ENCODE results near the gene TARS3.

The TARS3 gene

GRCh38 chr15:101614761-101615160 lies 109.5 kb downstream of the TARS3 start:
- in situ Hi-C loops (cut with HindIII; ENCODE audit: low pct_ligation_motif_present, low sequenced_read_pairs), result no loop called here

GRCh38 chr15:101614001-101614585 lies 110.2 kb downstream of the TARS3 start:
- TF ChIP-seq, protein P1, sequence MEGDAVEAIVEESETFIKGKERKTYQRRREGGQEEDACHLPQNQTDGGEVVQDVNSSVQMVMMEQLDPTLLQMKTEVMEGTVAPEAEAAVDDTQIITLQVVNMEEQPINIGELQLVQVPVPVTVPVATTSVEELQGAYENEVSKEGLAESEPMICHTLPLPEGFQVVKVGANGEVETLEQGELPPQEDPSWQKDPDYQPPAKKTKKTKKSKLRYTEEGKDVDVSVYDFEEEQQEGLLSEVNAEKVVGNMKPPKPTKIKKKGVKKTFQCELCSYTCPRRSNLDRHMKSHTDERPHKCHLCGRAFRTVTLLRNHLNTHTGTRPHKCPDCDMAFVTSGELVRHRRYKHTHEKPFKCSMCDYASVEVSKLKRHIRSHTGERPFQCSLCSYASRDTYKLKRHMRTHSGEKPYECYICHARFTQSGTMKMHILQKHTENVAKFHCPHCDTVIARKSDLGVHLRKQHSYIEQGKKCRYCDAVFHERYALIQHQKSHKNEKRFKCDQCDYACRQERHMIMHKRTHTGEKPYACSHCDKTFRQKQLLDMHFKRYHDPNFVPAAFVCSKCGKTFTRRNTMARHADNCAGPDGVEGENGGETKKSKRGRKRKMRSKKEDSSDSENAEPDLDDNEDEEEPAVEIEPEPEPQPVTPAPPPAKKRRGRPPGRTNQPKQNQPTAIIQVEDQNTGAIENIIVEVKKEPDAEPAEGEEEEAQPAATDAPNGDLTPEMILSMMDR (IDR thresholded peaks at IDR 0.05; ENCODE audit: low read depth, low read length, missing control alignments), result no peak
- Histone ChIP-seq H3K36me3 (replicated peaks) (no peaks in the 10 kb centered on the region), H3K27ac (no peak overlapping the region), H3K27me3 (replicated peaks) (no peaks in the 10 kb centered on the region), H3K4me3 (ENCODE audit: low read depth, low read length) (no peak overlapping the region)
- no peak for DNase-seq
- in situ Hi-C loops (cut with HindIII; ENCODE audit: low pct_ligation_motif_present, low sequenced_read_pairs), result no loop called here

More at GRCh38 chr15:101614761-101615160, 109.5 kb downstream of the TARS3 start:
- Histone ChIP-seq H3K27me3 (replicated peaks) (no peaks in the 10 kb centered on the region), H3K36me3 (replicated peaks) (no peaks in the 10 kb centered on the region), H3K27ac (no peak overlapping the region), H3K4me3 (ENCODE audit: low read depth, low read length) (no peak overlapping the region)
- no peak for DNase-seq
- TF ChIP-seq, protein P1 (IDR thresholded peaks at IDR 0.05; ENCODE audit: low read depth, low read length, missing control alignments), result no peak

- in situ Hi-C loops (cut with HindIII; ENCODE audit: low pct_ligation_motif_present, low sequenced_read_pairs), result no loop called here
- DNase-seq, result peak; percentile 22
- H3K36me3 ChIP-seq (replicated peaks), result no peaks in the 10 kb centered on the region
- no peak overlapping the region for H3K4me3 ChIP-seq (ENCODE audit: low read depth, low read length)
- H3K27me3 ChIP-seq (replicated peaks), result no peaks in the 10 kb centered on the region
- H3K27ac ChIP-seq, result no peak overlapping the region
- TF ChIP-seq, protein P1 (IDR thresholded peaks at IDR 0.05; ENCODE audit: low read depth, low read length, missing control alignments), result no peak
Measured at GRCh38 chr15:101613130-101614000, 110.9 kb downstream of the TARS3 start.

DNA sequence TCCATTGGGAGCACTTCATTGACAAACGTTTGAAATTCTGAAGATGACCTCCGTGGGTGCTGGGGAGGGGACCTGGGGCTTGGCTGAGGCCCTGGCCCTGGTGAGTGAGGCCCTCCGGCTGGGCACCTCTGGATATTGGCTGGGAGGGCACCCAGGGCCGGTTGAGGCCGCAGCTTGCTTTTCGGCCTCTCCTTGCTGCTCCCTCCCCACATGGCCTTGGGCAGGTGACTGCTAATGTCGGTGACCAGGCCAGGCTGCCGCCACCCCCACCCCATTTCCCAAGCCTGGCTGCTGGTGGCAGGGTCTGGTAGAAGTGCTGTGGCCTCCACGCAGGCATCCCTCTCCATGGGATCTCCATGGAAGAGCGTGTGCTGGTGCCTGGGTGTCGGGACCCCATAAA lies 111.6 kb downstream of the TARS3 start:
- no peaks in the 10 kb centered on the region for H3K36me3 ChIP-seq (replicated peaks)
- TF ChIP-seq, protein P1 (IDR thresholded peaks at IDR 0.05; ENCODE audit: low read depth, low read length, missing control alignments), result no peak

DNA sequence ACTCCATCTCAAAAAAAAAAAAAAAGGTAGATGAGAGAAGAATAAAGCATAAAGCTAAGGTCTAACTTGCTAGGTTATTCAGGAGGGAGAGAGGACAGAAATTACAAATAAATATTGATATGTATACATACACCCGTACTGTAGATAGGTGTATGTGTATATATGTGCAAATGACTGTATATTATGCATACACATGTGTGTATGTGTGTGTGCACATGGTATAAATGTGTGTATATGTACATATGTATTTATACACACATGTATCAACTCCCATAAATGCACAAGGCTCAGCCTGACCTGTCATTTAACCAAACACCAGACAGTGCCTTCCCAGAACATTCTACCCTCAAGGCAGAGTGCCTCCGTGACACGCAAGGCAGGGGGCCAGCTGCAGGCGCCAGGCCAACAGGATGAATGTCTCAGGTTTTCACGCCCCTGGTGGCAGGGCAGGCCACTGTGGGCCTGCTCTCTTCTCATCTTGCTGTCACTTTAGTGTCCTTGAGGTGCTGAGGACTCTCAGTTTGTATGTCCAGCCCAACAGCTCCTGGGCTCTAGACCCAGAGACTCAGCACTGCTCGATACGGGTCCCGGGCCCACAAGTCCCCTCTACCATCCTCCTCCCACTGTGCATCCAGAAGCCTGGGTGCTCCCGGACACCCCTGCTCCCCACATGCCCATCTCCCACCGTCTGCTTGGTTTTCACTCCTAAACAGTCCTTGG lies 112.5 kb downstream of the TARS3 start:
- no peak overlapping the region for H3K4me3 ChIP-seq (ENCODE audit: low read depth, low read length)
- H3K36me3 ChIP-seq (replicated peaks), result no peaks in the 10 kb centered on the region
- no peak for DNase-seq
- H3K27me3 ChIP-seq (replicated peaks), result no peaks in the 10 kb centered on the region
- in situ Hi-C loops (cut with HindIII; ENCODE audit: low pct_ligation_motif_present, low sequenced_read_pairs), result no loop called here
- H3K27ac ChIP-seq, result no peak overlapping the region
- TF ChIP-seq, protein P1 (IDR thresholded peaks at IDR 0.05; ENCODE audit: low read depth, low read length, missing control alignments), result no peak

More for the DNA sequence above, 111.6 kb downstream of the TARS3 start:
- Histone ChIP-seq H3K4me3 (ENCODE audit: low read depth, low read length) (no peak overlapping the region), H3K27ac (no peak overlapping the region), H3K27me3 (replicated peaks) (no peaks in the 10 kb centered on the region)
- DNase-seq, result no peak
- in situ Hi-C loops (cut with HindIII; ENCODE audit: low pct_ligation_motif_present, low sequenced_read_pairs), result no loop called here
